H1 (cell line): ENCODE measurements around the gene KRT84. TPM values are rescaled to one million over a fixed set of nuclear protein-coding genes. Genes with fewer than 3 reads are reported as not detected.

Experiments
- CTCF ChIA-PET: fragments of 300-600 bp; sonication (Branson Sonifier 250); formaldehyde crosslinking; loops from one replicate; lab custom pipeline; 2021; ENCODE audit not compliant: partially characterized antibody; lab: Charles Lee
- POLR2A ChIA-PET: fragments of 300-600 bp; sonication (Branson Sonifier 250); formaldehyde crosslinking; loops from one replicate; lab custom pipeline; 2021; ENCODE audit warnings: inconsistent platforms; ENCODE audit not compliant: partially characterized antibody; lab: Charles Lee
- DNase-seq, 2 experiments: peaks; one replicate each; pipeline versions ENCODE4 v3.0.0 to v3.0.0-alpha.2; 2010 to 2022; ENCODE audit warnings: low spot score in 2 of 2, low read depth in 1 of 2, mixed read lengths in 1 of 2
- FAIRE-seq: peaks from 2 replicates; lab custom pipeline; 2011; peaks lifted over from hg19 to GRCh38; lab: Jason Lieb, UNC
- H2AFZ ChIP-seq: 2 replicates; pipeline ENCODE4 v1.8.1; 2012; ENCODE audit warnings: low read length, inconsistent platforms
- H2AK5ac ChIP-seq: 2 replicates; pipeline ENCODE4 v1.6.1; 2013; ENCODE audit warnings: low read depth, low read length
- H2BK120ac ChIP-seq: replicated peaks from 2 replicates; pipeline ENCODE3; 2013; ENCODE audit warnings: low read depth, low read length, inconsistent platforms
- H2BK12ac ChIP-seq: 2 replicates; pipeline ENCODE4 v1.6.1; 2013; ENCODE audit warnings: low read depth, low read length
- H2BK15ac ChIP-seq: 2 replicates; pipeline ENCODE4 v1.6.1; 2013; ENCODE audit warnings: low read length
- H2BK20ac ChIP-seq: 2 replicates; pipeline ENCODE4 v1.6.1; 2013; ENCODE audit warnings: low read length
- H2BK5ac ChIP-seq: 2 replicates; pipeline ENCODE4 v1.6.1; 2013; ENCODE audit warnings: low read depth, low read length
- H3K14ac ChIP-seq: 2 replicates; pipeline ENCODE4 v1.6.1; 2013; ENCODE audit warnings: inconsistent platforms; ENCODE audit not compliant: insufficient read length
- H3K18ac ChIP-seq: 2 replicates; pipeline ENCODE4 v1.6.1; 2013; ENCODE audit warnings: low read length; ENCODE audit errors: extremely low read depth
- H3K23ac ChIP-seq: 2 replicates; pipeline ENCODE4 v1.6.1; 2013; ENCODE audit warnings: inconsistent platforms; ENCODE audit not compliant: insufficient read length
- H3K23me2 ChIP-seq: 2 replicates; pipeline ENCODE4 v1.6.1; 2013; ENCODE audit warnings: low read depth, low read length
- H3K27ac ChIP-seq: 2 replicates; pipeline ENCODE4 v1.6.1; 2011; ENCODE audit warnings: low read depth, low read length, inconsistent platforms
- H3K27me3 ChIP-seq, 4 experiments: replicated peaks in 1 of 4; 1 replicate in 1 of 4; 2 replicates in 3 of 4; pipeline versions ENCODE4 v1.6.1 to v1.8.1; 2011 to 2013; ENCODE audit warnings: low read length in 3 of 4, mild to moderate bottlenecking in 3 of 4, inconsistent platforms in 2 of 4, mixed read lengths in 2 of 4, moderate library complexity in 1 of 4; ENCODE audit not compliant: control insufficient read depth in 3 of 4, insufficient read depth in 3 of 4; ENCODE audit errors: extremely low read depth in 1 of 4
- H3K36me3 ChIP-seq, 4 experiments: 2 replicates each; pipeline versions ENCODE4 v1.6.1 to v1.8.1; 2011 to 2013; ENCODE audit warnings: mild to moderate bottlenecking in 4 of 4, low read length in 3 of 4, moderate library complexity in 2 of 4, control low read depth in 1 of 4, inconsistent platforms in 1 of 4; ENCODE audit not compliant: insufficient read depth in 4 of 4, control insufficient read depth in 2 of 4
- H3K4ac ChIP-seq: replicated peaks from 2 replicates; pipeline ENCODE3; 2013; ENCODE audit warnings: low read length, low read depth, mixed read lengths, inconsistent platforms; ENCODE audit not compliant: insufficient read length
- H3K4me1 ChIP-seq, 4 experiments: replicated peaks in 1 of 4; 1 replicate in 1 of 4; 2 replicates in 3 of 4; pipeline versions ENCODE4 v1.6.1 to v1.8.1; 2011 to 2013; ENCODE audit warnings: low read length in 3 of 4, inconsistent platforms in 2 of 4, mixed read lengths in 1 of 4; ENCODE audit not compliant: insufficient read depth in 4 of 4, control insufficient read depth in 3 of 4
- H3K4me2 ChIP-seq, 2 experiments: 2 replicates each; pipeline versions ENCODE4 v1.6.1 to v1.8.1; 2011 to 2013; ENCODE audit warnings: low read depth in 2 of 2, low read length in 2 of 2, control low read depth in 1 of 2, inconsistent platforms in 1 of 2, mild to moderate bottlenecking in 1 of 2; ENCODE audit not compliant: insufficient read depth in 1 of 2
- H3K4me3 ChIP-seq, 4 experiments: fragments of 200-600, 300-600 bp in 1 of 4; sonication (generic), shearing (Covaris generic), sonication (Bioruptor Twin) in 1 of 4; 2 replicates each; pipeline versions ENCODE4 v1.5.1 to v1.8.1; 2011 to 2016; ENCODE audit warnings: low read length in 4 of 4, low read depth in 3 of 4, control low read depth in 2 of 4, inconsistent platforms in 2 of 4, mild to moderate bottlenecking in 2 of 4, mixed read lengths in 1 of 4, moderate library complexity in 1 of 4; ENCODE audit not compliant: insufficient read depth in 2 of 4; ENCODE audit errors: extremely low read depth in 1 of 4
- H3K56ac ChIP-seq: replicated peaks from 2 replicates; pipeline ENCODE3; 2013; ENCODE audit warnings: low read depth, mild to moderate bottlenecking, mixed read lengths, low read length, inconsistent platforms; ENCODE audit not compliant: insufficient read length
- H3K79me1 ChIP-seq: 2 replicates; pipeline ENCODE4 v1.6.1; 2013; ENCODE audit warnings: low read depth, low read length, control low read depth
- H3K79me2 ChIP-seq, 2 experiments: 2 replicates each; pipeline versions ENCODE4 v1.6.1 to v1.8.1; 2012 to 2013; ENCODE audit warnings: low read length in 2 of 2, mild to moderate bottlenecking in 2 of 2, inconsistent platforms in 1 of 2; ENCODE audit not compliant: insufficient read depth in 2 of 2, control insufficient read depth in 1 of 2
- H3K9ac ChIP-seq, 4 experiments: replicated peaks in 1 of 4; 1 replicate in 1 of 4; 2 replicates in 3 of 4; pipeline versions ENCODE4 v1.6.1 to v1.8.1; 2011 to 2013; ENCODE audit warnings: low read depth in 3 of 4, low read length in 3 of 4, control low read depth in 2 of 4, mild to moderate bottlenecking in 2 of 4, moderate library complexity in 2 of 4, inconsistent platforms in 1 of 4; ENCODE audit errors: extremely low read depth in 1 of 4
- H3K9me3 ChIP-seq, 2 experiments: 2 replicates each; pipeline versions ENCODE4 v1.6.1 to v1.8.1; 2012 to 2013; ENCODE audit warnings: mild to moderate bottlenecking in 2 of 2, moderate library complexity in 2 of 2, control low read depth in 1 of 2, inconsistent platforms in 1 of 2, low read depth in 1 of 2, low read length in 1 of 2, mixed read lengths in 1 of 2; ENCODE audit not compliant: insufficient read depth in 2 of 2
- H4K20me1 ChIP-seq, 2 experiments: replicated peaks in 1 of 2; 2 replicates each; pipeline versions ENCODE3 to v1.8.1; 2011 to 2013; ENCODE audit warnings: inconsistent platforms in 2 of 2, low read length in 2 of 2, mild to moderate bottlenecking in 1 of 2; ENCODE audit not compliant: insufficient read depth in 2 of 2, control insufficient read depth in 1 of 2
- H4K5ac ChIP-seq: 2 replicates; pipeline ENCODE4 v1.6.1; 2013; ENCODE audit warnings: low read length, low read depth, mixed read lengths, inconsistent platforms; ENCODE audit not compliant: insufficient read length
- H4K8ac ChIP-seq: 2 replicates; pipeline ENCODE4 v1.8.0; 2013; ENCODE audit warnings: mild to moderate bottlenecking, moderate library complexity, low read length, inconsistent platforms; ENCODE audit not compliant: insufficient read depth; ENCODE audit errors: extremely low read depth
- H4K91ac ChIP-seq: replicated peaks from 2 replicates; pipeline ENCODE3; 2013; ENCODE audit warnings: low read length, mixed read lengths, inconsistent platforms; ENCODE audit not compliant: insufficient read length
- BCL11A ChIP-seq, 2 experiments: IDR thresholded peaks; one replicate each; pipeline ENCODE4 v1.6.1; 2011; ENCODE audit warnings: low read depth in 2 of 2, low read length in 2 of 2, mild to moderate bottlenecking in 2 of 2
- BRCA1 ChIP-seq: IDR thresholded peaks from 2 replicates; pipeline ENCODE4 v1.6.1; 2012; ENCODE audit warnings: low read depth, low read length, improper control_type of control experiment
- EGR1 ChIP-seq: IDR thresholded peaks from 2 replicates; pipeline ENCODE4 v1.6.1; 2011; ENCODE audit warnings: low read depth, low read length, borderline replicate concordance
- FOSL1 ChIP-seq: IDR thresholded peaks from 2 replicates; pipeline ENCODE4 v1.6.1; 2011; ENCODE audit warnings: mild to moderate bottlenecking, low read depth, low read length, moderate library complexity; ENCODE audit not compliant: insufficient read depth
- GTF2F1 ChIP-seq: IDR thresholded peaks from 2 replicates; pipeline ENCODE4 v1.6.1; 2012; ENCODE audit warnings: low read depth, low read length, improper control_type of control experiment, borderline replicate concordance
- JUN ChIP-seq: IDR thresholded peaks from 2 replicates; pipeline ENCODE4 v1.6.1; 2011; ENCODE audit warnings: low read depth, mild to moderate bottlenecking, improper control_type of control experiment, low read length
- JUND ChIP-seq: IDR thresholded peaks from 2 replicates; pipeline ENCODE4 v1.6.1; 2011; ENCODE audit warnings: mild to moderate bottlenecking, improper control_type of control experiment, low read length
- KDM5A ChIP-seq: fragments of 200-600 bp; IDR thresholded peaks from 2 replicates; pipeline ENCODE4 v1.7.1; 2012; ENCODE audit warnings: mild to moderate bottlenecking, low read length, inconsistent platforms, mixed read lengths
- RNF2 ChIP-seq: fragments of 200-900, 300-1000 bp; sonication (generic); IDR thresholded peaks from 2 replicates; pipeline ENCODE4 v1.7.1; 2016; ENCODE audit warnings: borderline replicate concordance, low read depth, mild to moderate bottlenecking, antibody characterized with exemption, low read length; ENCODE audit not compliant: poor library complexity, severe bottlenecking; ENCODE audit errors: missing control alignments
- SIN3A ChIP-seq, 2 experiments: IDR thresholded peaks in 1 of 2; conservative IDR thresholded peaks in 1 of 2; 2 replicates each; pipeline ENCODE4 v1.6.1; 2011 to 2012; ENCODE audit warnings: low read length in 2 of 2, improper control_type of control experiment in 1 of 2, low read depth in 1 of 2, mild to moderate bottlenecking in 1 of 2
- SP1 ChIP-seq: IDR thresholded peaks from 2 replicates; pipeline ENCODE4 v1.6.1; 2011; ENCODE audit warnings: low read depth, low read length
- SUZ12 ChIP-seq: fragments of 200-600 bp; sonication (generic); IDR thresholded peaks from 2 replicates; pipeline ENCODE4 v1.6.1; 2012; ENCODE audit warnings: mild to moderate bottlenecking, inconsistent platforms, low read length, moderate library complexity, mixed read lengths
- TEAD4 ChIP-seq: IDR thresholded peaks from 2 replicates; pipeline ENCODE4 v1.6.1; 2012; ENCODE audit warnings: low read depth, low read length, inconsistent platforms, mixed read lengths
- YY1 ChIP-seq: IDR thresholded peaks from 2 replicates; pipeline ENCODE4 v1.6.1; 2011; ENCODE audit warnings: low read depth, mild to moderate bottlenecking, low read length
- WGBS, 2 experiments: shearing (Covaris generic) in 1 of 2; methylation state at CpG; one replicate each; pipeline versions ENCODE4 v1.1.6 to v1.1.7; 2013 to 2015; ENCODE audit warnings: low lambda C conversion rate in 2 of 2, mixed read lengths in 2 of 2, inconsistent platforms in 1 of 2, low coverage in 1 of 2, missing lambda C conversion rate in 1 of 2; ENCODE audit not compliant: insufficient replicate concordance in 2 of 2, insufficient coverage in 1 of 2, insufficient read length in 1 of 2; ENCODE audit errors: extremely low coverage in 1 of 2, missing lambda C conversion rate in 1 of 2; 5-methylcytosine and 5-hydroxymethylcytosine counted together
- polyA plus RNA-seq, 7 experiments: library from polyadenylated mRNA; depleted of rRNA in 3 of 7; stranded (reverse) in 5 of 7; unstranded in 2 of 7; fragments of >200 nt in 5 of 7; fragments of 200-250 nt in 2 of 7; gene quantifications; 1 replicate in 5 of 7; 2 replicates in 1 of 7; 4 replicates in 1 of 7; pipeline versions ENCODE4 v1.2.1 to v1.2.3, GENCODE V29; 2011 to 2013; ENCODE audit warnings: missing spikeins in 2 of 7, mixed read lengths in 2 of 7
- total RNA-seq: library from RNA; stranded (reverse); fragmentation: NEBNext Ultra II Directional; extraction: Animal tissue kit (Norgen Biotek cat#: 25700); gene quantifications from 2 replicates; pipeline ENCODE4 v1.2.1, GENCODE V29; 2021

KRT84 gene
- total and polyA plus RNA-seq, 2 of the 8 experiments (the other 6 are each of a cell fraction or from before 2014, with no cell fraction given), result not detected

GRCh38 chr12:52426034-52426433, 40.6 kb upstream of the KRT84 start:
- Histone ChIP-seq H2BK15ac (no peak overlapping the region), H3K14ac (no peak overlapping the region), H3K4me3 (no peak overlapping the region), H4K91ac (no peak overlapping the region), H3K23ac (no peak overlapping the region), H3K4me2 (no peak overlapping the region), H2AFZ (no peak overlapping the region), H4K8ac (no peak overlapping the region), H2AK5ac (no peak overlapping the region), H3K9ac (no peak overlapping the region), H3K18ac (no peak overlapping the region), H3K79me2 (no peaks in the 10 kb centered on the region), H3K27ac (no peak overlapping the region), H3K4me1 (no peaks in the 10 kb centered on the region; a peak in 2 of 7 replicates), H3K36me3 (no peaks in the 10 kb centered on the region), H4K5ac (no peak overlapping the region), H3K23me2 (no peaks in the 10 kb centered on the region), H3K56ac (no peak overlapping the region), H3K27me3 (no peaks in the 10 kb centered on the region), H3K4ac (no peak overlapping the region), H2BK120ac (no peak overlapping the region), H2BK12ac (no peak overlapping the region), H2BK5ac (no peak overlapping the region), H2BK20ac (no peak overlapping the region), H3K79me1 (no peaks in the 10 kb centered on the region), H3K9me3 (no peaks in the 10 kb centered on the region), H4K20me1 (no peaks in the 10 kb centered on the region)
- no peak for TF ChIP-seq SP1
- no peak for TF ChIP-seq RNF2
- no peak for TF ChIP-seq SIN3A (conservative IDR thresholded peaks at IDR 0.05 in 1 of 2, IDR thresholded peaks at IDR 0.05 in 1 of 2; ENCODE audit: low read depth in 1 of 2, low read length in 2 of 2)
- no peak for TF ChIP-seq JUND
- TF ChIP-seq EGR1, result no peak
- TF ChIP-seq BRCA1, result no peak
- no peak for TF ChIP-seq TEAD4
- TF ChIP-seq GTF2F1, result no peak
- TF ChIP-seq YY1, result no peak
- no peak for TF ChIP-seq BCL11A (IDR thresholded peaks at IDR 0.05; ENCODE audit: low read depth in 2 of 2, low read length in 2 of 2)
- no peak for TF ChIP-seq SUZ12
- TF ChIP-seq KDM5A, result no peak
- TF ChIP-seq JUN, result no peak
- TF ChIP-seq FOSL1, result no peak
- FAIRE-seq, result no peak
- 91% methylated on average over 2 of the region's 2 CpGs; no CpG with 5 or more reads in 1 of the 2 experiments for WGBS, 2 experiments
- ChIA-PET CTCF (interaction anchor here (0.6 to 5.1 kb wide), 9 partner anchors 12 to 472 kb away, joined by 3 to 29 read pairs (median 3); no protein-coding TSS in a partner anchor), POLR2A (no interaction called here)
- DNase-seq, result no peak
